Kidney epithelial cell (primary cell): ENCODE data around the gene EPHB2. TPM values are rescaled to one million over a fixed set of nuclear protein-coding genes. Genes with fewer than 3 reads are reported as not detected.

ENCODE experiments used
- DNase-seq: peaks from one replicate; pipeline ENCODE4 v3.0.0-alpha.2; 2010; ENCODE audit warnings: low read depth
- H3K27me3 ChIP-seq: 2 replicates; pipeline ENCODE4 v1.6.0; 2011; ENCODE audit warnings: low read length; ENCODE audit not compliant: control insufficient read depth, insufficient read depth
- H3K36me3 ChIP-seq: 2 replicates; pipeline ENCODE4 v1.5.1; 2011; ENCODE audit warnings: low read length; ENCODE audit not compliant: control insufficient read depth, insufficient read depth
- H3K4me3 ChIP-seq: 2 replicates; pipeline ENCODE4 v1.5.1; 2011; ENCODE audit warnings: low read depth, mild to moderate bottlenecking, control low read depth, low read length
- total RNA-seq: library from RNA; depleted of rRNA; stranded (reverse); fragments of >200 nt; gene quantifications from 2 replicates; pipeline ENCODE4 v1.2.3, GENCODE V29; 2015
- TF ChIP-seq, protein P1 (sequence below): IDR thresholded peaks from 2 replicates; pipeline ENCODE4 v1.5.1; 2011; ENCODE audit warnings: mild to moderate bottlenecking, moderate library complexity, low read length, control low read depth, inconsistent platforms; ENCODE audit not compliant: insufficient read depth, poor library complexity, severe bottlenecking

Gene EPHB2
- total RNA-seq, 1 donor from 2014 or later: 111 TPM

- TF ChIP-seq, protein P1, sequence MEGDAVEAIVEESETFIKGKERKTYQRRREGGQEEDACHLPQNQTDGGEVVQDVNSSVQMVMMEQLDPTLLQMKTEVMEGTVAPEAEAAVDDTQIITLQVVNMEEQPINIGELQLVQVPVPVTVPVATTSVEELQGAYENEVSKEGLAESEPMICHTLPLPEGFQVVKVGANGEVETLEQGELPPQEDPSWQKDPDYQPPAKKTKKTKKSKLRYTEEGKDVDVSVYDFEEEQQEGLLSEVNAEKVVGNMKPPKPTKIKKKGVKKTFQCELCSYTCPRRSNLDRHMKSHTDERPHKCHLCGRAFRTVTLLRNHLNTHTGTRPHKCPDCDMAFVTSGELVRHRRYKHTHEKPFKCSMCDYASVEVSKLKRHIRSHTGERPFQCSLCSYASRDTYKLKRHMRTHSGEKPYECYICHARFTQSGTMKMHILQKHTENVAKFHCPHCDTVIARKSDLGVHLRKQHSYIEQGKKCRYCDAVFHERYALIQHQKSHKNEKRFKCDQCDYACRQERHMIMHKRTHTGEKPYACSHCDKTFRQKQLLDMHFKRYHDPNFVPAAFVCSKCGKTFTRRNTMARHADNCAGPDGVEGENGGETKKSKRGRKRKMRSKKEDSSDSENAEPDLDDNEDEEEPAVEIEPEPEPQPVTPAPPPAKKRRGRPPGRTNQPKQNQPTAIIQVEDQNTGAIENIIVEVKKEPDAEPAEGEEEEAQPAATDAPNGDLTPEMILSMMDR: no peak
- Histone ChIP-seq H3K27me3 (no peaks in the 10 kb centered on the region), H3K36me3 (no peaks in the 10 kb centered on the region), H3K4me3 (no peak overlapping the region)
- DNase-seq: no peak
Observed at GRCh38 chr1:22821027-22821426, 110.4 kb downstream of the EPHB2 start.

GRCh38 chr1:22822371-22822770 lies 111.7 kb downstream of the EPHB2 start:
- Histone ChIP-seq H3K4me3 (no peak overlapping the region), H3K36me3 (no peaks in the 10 kb centered on the region), H3K27me3 (no peaks in the 10 kb centered on the region)
- no peak for DNase-seq
- TF ChIP-seq, protein P1: no peak

- no peaks in the 10 kb centered on the region for H3K36me3 ChIP-seq
- TF ChIP-seq, protein P1: no peak
- no peak for DNase-seq
- no peak overlapping the region for H3K4me3 ChIP-seq
- no peaks in the 10 kb centered on the region for H3K27me3 ChIP-seq
Observed at GRCh38 chr1:22824466-22824865, 113.8 kb downstream of the EPHB2 start.

GRCh38 chr1:22824975-22825374 lies 114.3 kb downstream of the EPHB2 start:
- H3K4me3 ChIP-seq: no peak overlapping the region
- H3K27me3 ChIP-seq: no peaks in the 10 kb centered on the region
- no peak for DNase-seq
- TF ChIP-seq, protein P1: no peak
- H3K36me3 ChIP-seq: no peaks in the 10 kb centered on the region

- TF ChIP-seq, protein P1: no peak
- Histone ChIP-seq H3K27me3 (no peaks in the 10 kb centered on the region), H3K4me3 (no peak overlapping the region), H3K36me3 (no peaks in the 10 kb centered on the region)
- no peak for DNase-seq
Observed at GRCh38 chr1:22825486-22826189, 115.0 kb downstream of the EPHB2 start.
